HCT116 (cell line): ENCODE results near the gene KLHL15.

ENCODE experiments used
- CEBPB ChIP-seq: IDR thresholded peaks from 2 replicates; pipeline ENCODE4 v1.6.1; 2012; ENCODE audit warnings: low read depth
- EZH2 ChIP-seq: fragments of 200-600 bp; sonication (generic); IDR thresholded peaks from 2 replicates; pipeline ENCODE4 v1.6.1; 2017; ENCODE audit warnings: antibody characterized with exemption, mixed run types
- EZH2phosphoT487 ChIP-seq: fragments of 200-600 bp; IDR thresholded peaks from 2 replicates; pipeline ENCODE4 v1.6.1; 2018; ENCODE audit warnings: antibody characterized with exemption, borderline replicate concordance
- FOSL1 ChIP-seq: IDR thresholded peaks from 2 replicates; pipeline ENCODE4 v1.6.1; 2012; ENCODE audit warnings: low read depth
- POLR2A ChIP-seq: IDR thresholded peaks from 2 replicates; pipeline ENCODE4 v1.7.0; 2011; ENCODE audit warnings: borderline replicate concordance; ENCODE audit not compliant: insufficient read depth, insufficient read length; ENCODE audit errors: extremely low read depth
- POLR2AphosphoS5 ChIP-seq: IDR thresholded peaks from 2 replicates; pipeline ENCODE4 v1.6.1; 2011; ENCODE audit warnings: mild to moderate bottlenecking, low read depth, low read length, moderate library complexity
- RAD21 ChIP-seq: IDR thresholded peaks from 2 replicates; pipeline ENCODE4 v1.6.1; 2012; ENCODE audit warnings: low read depth, mild to moderate bottlenecking
- TCF7L2 ChIP-seq: IDR thresholded peaks from 2 replicates; pipeline ENCODE4 v1.7.0; 2011; ENCODE audit warnings: borderline replicate concordance, inconsistent platforms; ENCODE audit not compliant: insufficient read depth, insufficient read length; ENCODE audit errors: extremely low read depth
- YY1 ChIP-seq: IDR thresholded peaks from 2 replicates; pipeline ENCODE4 v1.6.1; 2011; ENCODE audit warnings: low read length, low read depth, moderate library complexity, mild to moderate bottlenecking; ENCODE audit not compliant: insufficient replicate concordance; ENCODE audit errors: extremely low read depth
- ZNF274 ChIP-seq: fragments of 200-500 bp; sonication (Bioruptor generic); IDR thresholded peaks from 2 replicates; pipeline ENCODE4 v1.6.1; 2014; ENCODE audit warnings: mild to moderate bottlenecking, low read depth, low read length, inconsistent platforms
- TF ChIP-seq, protein P1 (sequence below), 3 experiments: fragments of 200-600 bp in 1 of 3; sonication (generic) in 1 of 3; IDR thresholded peaks in 2 of 3; conservative IDR thresholded peaks in 1 of 3; 2 replicates each; pipeline ENCODE4 v1.5.1; 2012 to 2017; ENCODE audit warnings: low read depth in 2 of 3, low read length in 2 of 3, antibody characterized with exemption in 1 of 3, borderline replicate concordance in 1 of 3, control low read depth in 1 of 3, mild to moderate bottlenecking in 1 of 3, mixed read lengths in 1 of 3, mixed run types in 1 of 3, moderate library complexity in 1 of 3; ENCODE audit not compliant: insufficient read depth in 1 of 3
- TF ChIP-seq, protein P2 (sequence below): IDR thresholded peaks from 2 replicates; pipeline ENCODE4 v1.6.1; 2012

- TF ChIP-seq, protein P1, sequence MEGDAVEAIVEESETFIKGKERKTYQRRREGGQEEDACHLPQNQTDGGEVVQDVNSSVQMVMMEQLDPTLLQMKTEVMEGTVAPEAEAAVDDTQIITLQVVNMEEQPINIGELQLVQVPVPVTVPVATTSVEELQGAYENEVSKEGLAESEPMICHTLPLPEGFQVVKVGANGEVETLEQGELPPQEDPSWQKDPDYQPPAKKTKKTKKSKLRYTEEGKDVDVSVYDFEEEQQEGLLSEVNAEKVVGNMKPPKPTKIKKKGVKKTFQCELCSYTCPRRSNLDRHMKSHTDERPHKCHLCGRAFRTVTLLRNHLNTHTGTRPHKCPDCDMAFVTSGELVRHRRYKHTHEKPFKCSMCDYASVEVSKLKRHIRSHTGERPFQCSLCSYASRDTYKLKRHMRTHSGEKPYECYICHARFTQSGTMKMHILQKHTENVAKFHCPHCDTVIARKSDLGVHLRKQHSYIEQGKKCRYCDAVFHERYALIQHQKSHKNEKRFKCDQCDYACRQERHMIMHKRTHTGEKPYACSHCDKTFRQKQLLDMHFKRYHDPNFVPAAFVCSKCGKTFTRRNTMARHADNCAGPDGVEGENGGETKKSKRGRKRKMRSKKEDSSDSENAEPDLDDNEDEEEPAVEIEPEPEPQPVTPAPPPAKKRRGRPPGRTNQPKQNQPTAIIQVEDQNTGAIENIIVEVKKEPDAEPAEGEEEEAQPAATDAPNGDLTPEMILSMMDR (IDR thresholded peaks at IDR 0.05 in 2 of 3, conservative IDR thresholded peaks at IDR 0.05 in 1 of 3; ENCODE audit: borderline replicate concordance in 1 of 3, insufficient read depth in 1 of 3, low read depth in 2 of 3, low read length in 2 of 3), result no peak
- no peak for TF ChIP-seq POLR2AphosphoS5
- TF ChIP-seq FOSL1, result no peak
- TF ChIP-seq EZH2phosphoT487, result no peak
- TF ChIP-seq POLR2A, result no peak
- TF ChIP-seq TCF7L2, result no peak
- no peak for TF ChIP-seq YY1
- TF ChIP-seq EZH2, result no peak
- no peak for TF ChIP-seq CEBPB
- TF ChIP-seq, protein P2, sequence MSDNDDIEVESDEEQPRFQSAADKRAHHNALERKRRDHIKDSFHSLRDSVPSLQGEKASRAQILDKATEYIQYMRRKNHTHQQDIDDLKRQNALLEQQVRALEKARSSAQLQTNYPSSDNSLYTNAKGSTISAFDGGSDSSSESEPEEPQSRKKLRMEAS, result no peak
- no peak for TF ChIP-seq ZNF274
- no peak for TF ChIP-seq RAD21
Observed at GRCh38 chrX:23939203-23939602, 87.8 kb downstream of the KLHL15 start.
